NCI-H1436 treated with DMSO at 0.1 percent for 48 hours (cell line): ENCODE data around the gene TMEM61.

Source experiments
- DNase-seq: peaks from one replicate; lab custom pipeline; 2025; lab: John Stamatoyannopoulos, UW

TMEM61 gene

GRCh38 chr1:54985556-54985955 lies 5.1 kb downstream of the TMEM61 start:
- DNase-seq = no peak

- DNase-seq = no peak
These were observed 5.6 kb downstream of the TMEM61 start for GRCh38 chr1:54986025-54986424.

GRCh38 chr1:54986533-54986932 lies 6.1 kb downstream of the TMEM61 start:
- DNase-seq = no peak

GRCh38 chr1:54987427-54987826 lies 7.0 kb downstream of the TMEM61 start:
- no peak for DNase-seq

GRCh38 chr1:54987919-54988705 lies 7.7 kb downstream of the TMEM61 start:
- DNase-seq = no peak

GRCh38 chr1:54988975-54989374 lies 8.5 kb downstream of the TMEM61 start:
- DNase-seq = no peak

GRCh38 chr1:54989473-54989872 lies 9.0 kb downstream of the TMEM61 start:
- DNase-seq = no peak

GRCh38 chr1:54989968-54990810 lies 9.8 kb downstream of the TMEM61 start:
- DNase-seq = no peak

GRCh38 chr1:54990916-54991315 lies 10.5 kb downstream of the TMEM61 start:
- DNase-seq = no peak

- DNase-seq = no peak
These were observed 11.5 kb downstream of the TMEM61 start for GRCh38 chr1:54991939-54992338.

GRCh38 chr1:54993140-54993539 lies 12.7 kb downstream of the TMEM61 start:
- no peak for DNase-seq

- no peak for DNase-seq
These were observed 14.0 kb downstream of the TMEM61 start for GRCh38 chr1:54994355-54994990.

GRCh38 chr1:54995013-54995760 lies 14.8 kb downstream of the TMEM61 start:
- no peak for DNase-seq

GRCh38 chr1:54995835-54996234 lies 15.4 kb downstream of the TMEM61 start:
- no peak for DNase-seq

- no peak for DNase-seq
These were observed 16.0 kb downstream of the TMEM61 start for GRCh38 chr1:54996359-54996868.

- no peak for DNase-seq
These were observed 16.7 kb downstream of the TMEM61 start for GRCh38 chr1:54996869-54997710.

GRCh38 chr1:54997711-54997986 lies 17.2 kb downstream of the TMEM61 start:
- no peak for DNase-seq

- no peak for DNase-seq
These were observed 17.7 kb downstream of the TMEM61 start for GRCh38 chr1:54998100-54998499.

- no peak for DNase-seq
These were observed 18.2 kb downstream of the TMEM61 start, which contains the start of gene BSND for GRCh38 chr1:54998677-54999076. TSS of gene BSND (plus strand) at chr1:54998933. CDS start at chr1:54999187, 254 bp downstream.

- no peak for DNase-seq
These were observed 20.0 kb downstream of the TMEM61 start for GRCh38 chr1:55000110-55001085.
